Large intestine (tissue), 3 donors: Measurements from ENCODE around the gene RFX2. TPM values are rescaled to one million over a fixed set of nuclear protein-coding genes. Genes with fewer than 3 reads are reported as not detected.
A peak's percentile ranks its signal among the peaks of the same experiment; 100 is the strongest.

Experiments used
- DNase-seq, 2 donors: peaks; one replicate each; pipeline versions ENCODE4 v3.0.0 to v3.0.0-alpha.2; 2013
- H3K27ac ChIP-seq: one replicate; pipeline ENCODE4 v1.5.1; 2013; ENCODE audit warnings: low read length
- H3K27me3 ChIP-seq: 2 replicates; pipeline ENCODE4 v1.6.1; 2013; ENCODE audit warnings: low read length; ENCODE audit not compliant: control insufficient read depth, insufficient read depth
- H3K36me3 ChIP-seq: 2 replicates; pipeline ENCODE4 v1.6.1; 2013; ENCODE audit warnings: low read length; ENCODE audit not compliant: control insufficient read depth, insufficient read depth
- H3K4me1 ChIP-seq: one replicate; pipeline ENCODE4 v1.6.1; 2013; ENCODE audit warnings: low read length; ENCODE audit not compliant: control insufficient read depth, insufficient read depth
- H3K4me3 ChIP-seq: one replicate; pipeline ENCODE4 v1.5.1; 2013; ENCODE audit warnings: low read length
- H3K9me3 ChIP-seq: one replicate; pipeline ENCODE4 v1.6.1; 2013; ENCODE audit warnings: mild to moderate bottlenecking, low read depth, low read length, moderate library complexity; ENCODE audit not compliant: control insufficient read depth
- WGBS: methylation state at CpG from one replicate; pipeline ENCODE4 v1.1.5; 2013; ENCODE audit warnings: low lambda C conversion rate; ENCODE audit not compliant: insufficient coverage; 5-methylcytosine and 5-hydroxymethylcytosine counted together
- polyA plus RNA-seq: library from polyadenylated mRNA; unstranded; fragments of 120-200 nt; gene quantifications from one replicate; pipeline ENCODE4 v1.2.1, GENCODE V29; 2013

RFX2 gene
- polyA plus RNA-seq, 1 donor, result 13.1 TPM

DNA sequence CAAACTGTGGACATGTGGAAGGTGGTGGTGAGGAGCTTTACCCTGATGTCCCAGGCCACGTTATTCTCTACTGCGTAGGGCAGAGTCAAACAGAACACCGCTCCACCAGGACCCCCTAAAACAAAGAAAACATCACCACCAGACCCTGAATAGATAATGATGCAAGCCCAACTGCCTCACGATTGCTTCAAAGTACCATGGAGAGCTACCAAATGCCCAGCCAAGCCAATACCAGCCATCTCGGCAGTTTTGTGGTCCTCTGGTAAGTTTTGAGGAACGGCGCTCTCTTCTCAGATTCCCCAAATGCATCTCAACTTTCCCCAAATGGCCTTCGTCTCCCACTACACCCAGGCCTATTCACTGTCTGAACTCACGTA lies 138.0 kb downstream of the RFX2 start:
- no CpG with 5 or more reads among the region's 9 CpGs for WGBS
- DNase-seq, result no peak
- H3K9me3 ChIP-seq, result no peaks in the 10 kb centered on the region
- H3K27ac ChIP-seq, result no peak overlapping the region
- H3K4me1 ChIP-seq, result peaks cover 59% of the 10 kb centered on the region
- no peak overlapping the region for H3K4me3 ChIP-seq
- H3K27me3 ChIP-seq, result no peaks in the 10 kb centered on the region
- H3K36me3 ChIP-seq, result peaks cover 38% of the 10 kb centered on the region

DNA sequence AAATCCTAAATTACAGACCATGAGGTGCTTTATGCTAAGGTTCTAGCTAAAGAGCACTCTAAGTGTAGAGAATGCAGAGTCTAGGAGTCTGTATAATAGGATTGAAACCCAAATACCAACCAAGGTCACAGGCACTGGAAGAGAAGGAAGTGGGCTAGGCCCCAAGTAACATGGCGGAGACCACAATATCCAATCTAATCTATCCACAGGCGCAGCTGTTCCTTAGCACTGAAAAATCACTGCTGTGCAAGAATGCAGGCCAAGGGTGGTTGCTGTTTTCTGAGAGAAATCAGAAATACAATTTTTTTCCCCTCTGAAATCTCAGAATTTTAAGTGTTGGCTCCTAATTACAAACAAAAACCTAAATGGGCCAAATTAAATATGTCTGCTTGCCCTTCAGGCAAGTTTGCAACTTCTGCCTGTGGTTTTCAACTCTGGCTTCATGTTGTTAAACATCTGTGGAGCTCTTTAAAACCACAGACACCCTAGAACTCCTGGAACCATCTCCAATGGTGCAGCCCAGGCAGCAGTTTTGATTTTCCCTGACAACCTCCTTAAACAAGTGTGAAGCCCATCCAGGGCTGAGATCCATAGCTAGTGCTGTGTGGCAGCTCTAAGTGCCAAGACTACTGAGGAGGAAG lies 138.5 kb downstream of the RFX2 start:
- no peak overlapping the region for H3K27ac ChIP-seq
- H3K9me3 ChIP-seq, result no peaks in the 10 kb centered on the region
- peaks cover 40% of the 10 kb centered on the region for H3K36me3 ChIP-seq
- DNase-seq, result no peak
- no peaks in the 10 kb centered on the region for H3K27me3 ChIP-seq
- peaks cover 61% of the 10 kb centered on the region for H3K4me1 ChIP-seq
- H3K4me3 ChIP-seq, result no peak overlapping the region
- WGBS, result no CpG with 5 or more reads among the region's 2 CpGs

DNA sequence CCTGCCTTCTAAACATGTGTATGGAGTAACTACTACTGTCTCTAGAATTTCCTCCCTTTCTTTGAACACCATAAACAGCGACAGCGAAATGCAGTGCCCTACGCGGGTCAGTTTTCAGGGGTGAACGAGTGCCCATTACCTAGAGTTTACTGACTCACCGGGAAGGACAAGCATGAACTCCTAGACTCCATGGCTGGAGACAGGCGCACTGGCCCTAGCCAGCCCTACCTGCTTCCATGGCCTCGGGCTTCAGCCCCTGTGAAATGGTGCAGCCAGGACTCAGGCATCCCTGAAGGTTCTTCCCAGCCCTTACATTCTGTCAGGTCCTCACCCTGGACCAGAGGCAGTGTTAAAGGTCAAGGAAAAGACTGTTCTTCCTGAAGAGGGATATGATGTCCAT lies 140.8 kb downstream of the RFX2 start:
- Histone ChIP-seq H3K4me3 (no peak overlapping the region), H3K27me3 (no peaks in the 10 kb centered on the region), H3K36me3 (peaks cover 48% of the 10 kb centered on the region), H3K27ac (no peak overlapping the region), H3K9me3 (no peaks in the 10 kb centered on the region), H3K4me1 (peaks cover 53% of the 10 kb centered on the region)
- DNase-seq, result no peak
- WGBS, result no CpG with 5 or more reads among the region's 8 CpGs

DNA sequence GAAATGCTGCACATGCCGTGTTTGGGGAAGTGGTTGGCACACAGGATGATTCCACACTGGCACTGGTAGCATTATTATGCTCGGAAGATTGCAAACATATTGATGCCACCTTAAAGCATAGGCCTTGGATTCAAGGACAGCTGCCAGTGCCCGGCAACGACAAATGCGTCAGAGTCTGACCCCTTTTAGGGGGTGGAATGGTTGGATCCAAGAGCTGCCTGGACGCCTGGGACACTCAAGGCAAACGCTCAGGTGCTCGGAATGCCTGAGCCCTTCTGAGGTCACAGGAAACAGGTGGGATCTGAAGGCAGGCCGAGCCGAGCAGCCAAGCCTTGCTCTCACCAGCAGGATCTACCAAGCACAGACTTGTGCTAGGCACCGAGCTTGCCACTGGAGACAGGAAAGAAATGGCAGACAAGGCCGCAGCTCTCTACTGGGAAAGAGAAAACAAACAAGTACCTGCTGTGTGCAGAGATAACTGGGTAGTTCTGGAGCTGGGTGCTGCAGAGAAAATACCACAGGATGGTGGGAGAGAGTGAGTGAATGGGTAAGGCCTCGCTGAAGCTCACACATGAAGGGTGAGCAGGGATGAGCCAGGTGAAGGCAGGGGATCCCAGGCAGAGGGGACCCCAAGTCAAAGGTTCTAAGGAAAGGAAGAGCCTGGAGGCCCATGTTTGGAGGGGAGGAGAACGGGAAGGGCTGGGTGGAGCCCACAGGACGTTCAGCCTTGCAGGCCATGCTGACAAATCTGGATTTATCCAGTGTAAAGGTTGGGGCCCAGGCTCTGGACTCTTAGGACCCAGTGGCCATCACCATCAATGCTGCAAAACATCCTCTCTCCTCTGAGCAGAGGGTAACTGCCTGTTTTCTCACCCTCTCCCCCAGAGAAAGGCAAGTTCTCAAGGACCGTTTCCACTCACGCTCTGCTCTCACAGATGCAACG lies 141.6 kb downstream of the RFX2 start:
- Histone ChIP-seq H3K36me3 (peaks cover 41% of the 10 kb centered on the region), H3K27me3 (no peaks in the 10 kb centered on the region), H3K4me1 (peaks cover 45% of the 10 kb centered on the region), H3K9me3 (no peaks in the 10 kb centered on the region), H3K27ac (peak overlapping the region; percentile 56), H3K4me3 (no peak overlapping the region)
- no peak for DNase-seq
- WGBS, result no CpG with 5 or more reads among the region's 18 CpGs

DNA sequence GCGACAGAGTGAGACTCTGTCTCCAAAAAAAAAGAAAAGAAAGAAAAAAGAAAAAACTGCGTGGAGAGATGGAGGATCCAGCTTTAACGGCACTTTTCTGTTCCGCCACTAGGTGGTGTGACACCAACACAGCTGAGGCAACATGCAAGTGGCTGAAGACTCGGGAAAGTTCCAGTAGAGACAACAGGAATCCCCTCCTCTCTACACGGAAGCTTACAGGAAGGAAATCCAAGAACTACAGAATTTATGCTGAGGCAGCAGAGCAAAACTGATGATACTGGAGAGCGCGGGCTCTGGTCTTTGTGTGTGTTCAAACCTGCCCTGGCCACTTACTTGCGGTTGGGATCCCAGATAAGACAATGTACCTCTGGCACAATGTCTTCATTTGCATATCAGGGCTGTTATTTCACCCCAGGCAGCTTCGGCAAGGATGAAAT lies 142.3 kb downstream of the RFX2 start:
- peak; percentile 74 to 85 for DNase-seq
- peak overlapping the region; percentile 56 for H3K27ac ChIP-seq
- no peaks in the 10 kb centered on the region for H3K9me3 ChIP-seq
- H3K27me3 ChIP-seq, result no peaks in the 10 kb centered on the region
- peaks cover 41% of the 10 kb centered on the region for H3K4me1 ChIP-seq
- 4% methylated on average over 4 of the region's 10 CpGs for WGBS
- no peak overlapping the region for H3K4me3 ChIP-seq
- peaks cover 36% of the 10 kb centered on the region for H3K36me3 ChIP-seq

DNA sequence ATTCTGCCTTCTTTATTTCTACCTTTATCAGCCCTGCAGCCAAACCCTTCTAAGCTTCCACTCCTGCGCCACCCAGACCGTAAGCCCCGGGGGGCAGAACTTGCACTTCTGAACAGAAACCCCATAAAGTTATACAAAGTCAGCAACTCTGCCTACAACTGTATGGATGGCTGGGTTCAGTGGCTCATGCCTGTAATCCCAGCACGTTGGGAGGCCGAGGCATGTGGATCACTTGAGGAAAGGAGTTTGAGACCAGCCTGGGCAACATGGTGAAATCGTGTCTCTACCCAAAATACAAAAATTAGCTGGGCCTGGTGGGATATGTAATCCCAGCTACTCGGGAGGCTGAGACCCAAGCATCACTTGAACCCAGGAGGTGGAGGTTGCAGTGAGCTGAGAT lies 142.7 kb downstream of the RFX2 start:
- H3K4me1 ChIP-seq, result peaks cover 46% of the 10 kb centered on the region

DNA sequence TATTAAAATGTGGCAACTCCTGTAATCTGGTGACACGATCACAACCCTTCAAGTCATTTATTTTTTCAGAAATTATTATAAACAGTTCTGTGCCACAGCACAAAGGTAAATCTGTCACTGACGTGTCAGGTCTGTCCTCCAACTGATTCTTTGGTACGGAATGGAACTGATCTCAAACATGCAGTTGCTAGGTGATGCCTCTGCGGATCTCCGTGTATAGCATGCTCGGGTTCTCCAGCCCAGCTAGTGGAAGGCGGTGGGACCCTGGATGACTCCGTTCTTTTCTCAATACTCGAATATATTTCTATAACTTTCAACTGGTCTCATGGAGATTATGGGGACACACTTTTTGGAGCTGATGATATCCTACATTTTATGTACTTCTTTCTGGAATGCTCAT lies 143.4 kb downstream of the RFX2 start:
- H3K4me1 ChIP-seq, result peaks cover 52% of the 10 kb centered on the region
- WGBS, result no CpG with 5 or more reads among the region's 9 CpGs
- no peak for DNase-seq
- H3K4me3 ChIP-seq, result no peak overlapping the region
- H3K36me3 ChIP-seq, result peaks cover 28% of the 10 kb centered on the region
- no peaks in the 10 kb centered on the region for H3K27me3 ChIP-seq
- H3K27ac ChIP-seq, result peak overlapping the region; percentile 58
- H3K9me3 ChIP-seq, result no peaks in the 10 kb centered on the region

More for the DNA sequence above, 142.7 kb downstream of the RFX2 start:
- Histone ChIP-seq H3K9me3 (no peaks in the 10 kb centered on the region), H3K36me3 (peaks cover 34% of the 10 kb centered on the region), H3K27me3 (no peaks in the 10 kb centered on the region), H3K27ac (peak overlapping the region; percentile 58), H3K4me3 (no peak overlapping the region)
- DNase-seq, result no peak
- no CpG with 5 or more reads among the region's 7 CpGs for WGBS

DNA sequence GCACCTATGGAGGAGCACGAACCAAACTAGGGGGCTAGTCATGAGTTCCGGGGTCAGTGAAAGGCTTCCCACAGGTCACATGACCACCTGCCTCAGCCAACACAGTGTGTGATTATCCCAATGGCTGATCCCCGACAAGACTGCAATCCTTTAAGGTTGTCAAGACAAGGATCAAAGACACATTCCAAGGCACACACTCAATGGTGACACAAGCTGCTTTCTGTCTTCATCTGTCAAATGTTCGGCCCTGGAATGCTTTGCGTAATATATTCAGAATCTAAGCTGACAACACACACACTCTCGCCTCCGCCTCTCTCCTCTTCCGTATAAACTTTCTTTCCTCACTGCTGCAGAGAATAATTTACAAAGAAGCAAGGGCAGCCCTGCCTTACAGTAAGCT lies 144.1 kb downstream of the RFX2 start:
- WGBS, result no CpG with 5 or more reads among the region's 8 CpGs
- peaks cover 59% of the 10 kb centered on the region for H3K4me1 ChIP-seq
- no peaks in the 10 kb centered on the region for H3K27me3 ChIP-seq
- peak overlapping the region; percentile 58 for H3K27ac ChIP-seq
- H3K4me3 ChIP-seq, result no peak overlapping the region
- no peak for DNase-seq
- H3K9me3 ChIP-seq, result no peaks in the 10 kb centered on the region
- peaks cover 27% of the 10 kb centered on the region for H3K36me3 ChIP-seq

DNA sequence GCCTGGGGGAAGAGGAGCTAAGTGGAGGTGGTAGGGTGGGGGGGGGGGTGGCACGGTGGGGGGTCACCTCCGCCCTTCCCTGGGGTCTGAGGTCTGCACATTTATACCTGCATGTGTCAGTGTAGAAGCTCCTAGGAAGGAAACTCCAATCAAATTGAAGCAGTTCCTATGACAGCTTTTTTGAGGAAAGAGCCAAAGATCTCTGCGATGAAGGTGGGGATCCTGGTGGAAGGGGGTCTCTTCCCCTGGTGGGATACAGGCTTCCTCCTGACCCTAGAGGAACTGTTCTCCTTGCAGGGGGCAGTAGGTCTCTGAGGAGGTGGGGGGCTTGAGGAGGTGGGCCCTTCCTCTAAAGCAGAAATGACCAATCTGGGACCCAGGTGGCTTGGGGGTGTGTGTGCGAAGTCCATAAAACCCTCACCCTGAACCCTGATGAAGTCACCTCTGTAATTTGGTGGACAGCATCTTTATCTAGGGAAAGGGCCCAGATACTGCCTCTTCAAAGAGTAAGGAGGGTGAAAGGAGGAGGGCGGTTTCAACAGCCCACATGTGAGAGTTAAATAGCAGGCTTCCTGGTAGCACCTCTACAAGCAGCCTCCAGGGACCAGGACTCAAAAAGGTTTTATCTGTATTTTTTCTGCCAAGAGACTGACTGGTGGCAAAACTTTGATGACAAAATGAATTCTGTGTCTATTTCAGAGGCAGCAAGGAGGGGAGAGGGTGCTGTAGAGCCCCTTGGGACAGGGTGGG lies 145.3 kb downstream of the RFX2 start:
- H3K27ac ChIP-seq, result no peak overlapping the region
- no peaks in the 10 kb centered on the region for H3K9me3 ChIP-seq
- peaks cover 72% of the 10 kb centered on the region for H3K4me1 ChIP-seq
- WGBS, result no CpG with 5 or more reads among the region's 5 CpGs
- no peak overlapping the region for H3K4me3 ChIP-seq
- peaks cover 25% of the 10 kb centered on the region for H3K36me3 ChIP-seq
- no peaks in the 10 kb centered on the region for H3K27me3 ChIP-seq
- no peak for DNase-seq

DNA sequence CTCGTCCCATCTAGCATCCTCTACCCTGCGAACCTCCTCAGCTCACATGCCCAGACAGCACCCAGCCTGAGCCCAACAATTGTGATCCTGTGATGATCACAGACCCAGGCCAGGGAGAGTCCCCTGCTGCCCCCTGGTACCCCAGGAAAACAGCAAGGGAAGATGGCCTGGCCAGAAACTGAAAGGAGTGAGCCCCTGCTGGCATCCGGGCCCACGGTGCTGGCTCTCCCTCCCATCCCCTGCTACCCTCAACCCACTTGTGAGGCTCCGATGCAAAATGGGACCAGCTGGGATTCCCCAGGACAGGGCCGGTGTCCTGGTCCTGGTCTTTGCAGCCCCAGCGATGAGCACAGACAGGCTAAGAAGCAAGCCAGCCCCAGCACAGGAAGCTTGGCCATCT lies 146.4 kb downstream of the RFX2 start:
- no peak for DNase-seq
- whole genome bisulfite sequencing, result no CpG with 5 or more reads among the region's 7 CpGs
- peaks cover 75% of the 10 kb centered on the region for H3K4me1 ChIP-seq

More for the DNA sequence above, 146.4 kb downstream of the RFX2 start:
- Histone ChIP-seq H3K27ac (peak overlapping the region; percentile 2), H3K4me3 (no peak overlapping the region), H3K9me3 (no peaks in the 10 kb centered on the region), H3K27me3 (no peaks in the 10 kb centered on the region), H3K36me3 (peaks cover 20% of the 10 kb centered on the region)
